ENCODE measurements around the gene RPS16. TPM values are rescaled to one million over a fixed set of nuclear protein-coding genes. Genes with fewer than 3 reads are reported as not detected.

Gene RPS16
- total and polyA plus RNA-seq, 2 experiments from 2014 or later: 207 to 1,901 TPM

GRCh38 chr19:39411081-39411831 lies 24.5 kb downstream of the RPS16 start:
- Mint-ChIP-seq H3K4me1 (peaks cover 49% of the 10 kb centered on the region), H3K27me3 (ENCODE audit: insufficient read depth, low read depth, poor library complexity) (peaks cover 45% of the 10 kb centered on the region), H3K27ac (peak overlapping the region; percentile 96), H3K4me3 (peak overlapping the region; percentile 94), H3K9me3 (peaks cover 4% of the 10 kb centered on the region; the same call in 2 of the 3 replicates), H3K36me3 (ENCODE audit: low read depth) (peaks cover 32% of the 10 kb centered on the region)
- Histone ChIP-seq H3K36me3 (ENCODE audit: insufficient read depth) (no peaks in the 10 kb centered on the region), H2AFZ (no peak overlapping the region), H3K4me1 (ENCODE audit: insufficient read depth) (peaks cover 42% of the 10 kb centered on the region), H3K4me3 (peak overlapping the region; percentile 99), H3K4me2 (peak overlapping the region; percentile 91), H3K27me3 (ENCODE audit: insufficient read depth) (no peaks in the 10 kb centered on the region), H3K9me2 (ENCODE audit: insufficient read depth) (no peaks in the 10 kb centered on the region), H3K27ac (ENCODE audit: low read depth) (peak overlapping the region; percentile 93), H3F3A (replicated peaks; ENCODE audit: low read depth) (peaks cover 36% of the 10 kb centered on the region), H4K20me1 (replicated peaks; ENCODE audit: insufficient read depth) (peaks cover 18% of the 10 kb centered on the region; the same call in 1 of the 2 replicates), H3K79me2 (replicated peaks; ENCODE audit: insufficient read depth) (peaks cover 38% of the 10 kb centered on the region)
- TF ChIP-seq CTCF (conservative IDR thresholded peaks at IDR 0.05; ENCODE audit: low read depth in 2 of 2) (no peak), EZH2 (IDR thresholded peaks at IDR 0.05; ENCODE audit: low read depth, unreplicated experiment) (no peak), ZNF462 (CRISPR knock-in tag; IDR thresholded peaks at IDR 0.05) (no peak), ZNF331 (CRISPR knock-in tag; IDR thresholded peaks at IDR 0.05; ENCODE audit: low read depth) (no peak), ETS1 (IDR thresholded peaks at IDR 0.05) (no peak)
- DNase-seq (ENCODE audit: low spot score): no peak
- ATAC-seq: no peak

Data from GM23338 (cell line).